ENCODE data around the gene IRS2.
A peak's percentile ranks its signal among the peaks of the same experiment; 100 is the strongest.
"Not testable (repeated sequence)": the region's sequence is repeated elsewhere in the genome, so short reads cannot be mapped to it uniquely, and the experiment has no call there.

IRS2 gene

GRCh38 chr13:109786457-109787134 is at the start of gene IRS2:
TSS of gene IRS2 (minus strand) at chr13:109786583. CDS start at chr13:109786053, 530 bp downstream.
- DNase-seq (ENCODE audit: low read depth in 2 of 2): peak; percentile 75 to 83

GRCh38 chr13:109834973-109835720 is 48.8 kb upstream of the IRS2 start:
- no peak for DNase-seq (ENCODE audit: low read depth in 2 of 2)

GRCh38 chr13:109833940-109834339 is 47.6 kb upstream of the IRS2 start:
- no peak for DNase-seq (ENCODE audit: low read depth in 2 of 2)

- no peak for DNase-seq (ENCODE audit: low read depth in 2 of 2)
Measured at GRCh38 chr13:109833071-109833470, 46.7 kb upstream of the IRS2 start.

GRCh38 chr13:109828591-109829316 is 42.4 kb upstream of the IRS2 start:
- DNase-seq (ENCODE audit: low read depth in 2 of 2): not testable (repeated sequence)

GRCh38 chr13:109823201-109823600 is 36.8 kb upstream of the IRS2 start:
- DNase-seq (ENCODE audit: low read depth in 2 of 2): not testable (repeated sequence)

- DNase-seq (ENCODE audit: low read depth in 2 of 2): no peak
Measured at GRCh38 chr13:109821103-109821502, 34.7 kb upstream of the IRS2 start.

- DNase-seq (ENCODE audit: low read depth in 2 of 2): no peak
Measured at GRCh38 chr13:109819874-109820273, 33.5 kb upstream of the IRS2 start.

- no peak for DNase-seq (ENCODE audit: low read depth in 2 of 2)
Measured at GRCh38 chr13:109818886-109819285, 32.5 kb upstream of the IRS2 start.

GRCh38 chr13:109817591-109818535 is 31.5 kb upstream of the IRS2 start:
- no peak for DNase-seq (ENCODE audit: low read depth in 2 of 2)

GRCh38 chr13:109816808-109817203 is 30.4 kb upstream of the IRS2 start:
- no peak for DNase-seq (ENCODE audit: low read depth in 2 of 2)

- no peak for DNase-seq (ENCODE audit: low read depth in 2 of 2)
Measured at GRCh38 chr13:109816112-109816807, 29.9 kb upstream of the IRS2 start.

- no peak for DNase-seq (ENCODE audit: low read depth in 2 of 2)
Measured at GRCh38 chr13:109815651-109816050, 29.3 kb upstream of the IRS2 start.

GRCh38 chr13:109813663-109814062 is 27.3 kb upstream of the IRS2 start:
- DNase-seq (ENCODE audit: low read depth in 2 of 2): no peak

- DNase-seq (ENCODE audit: low read depth in 2 of 2): no peak
Measured at GRCh38 chr13:109812382-109812781, 26.0 kb upstream of the IRS2 start.

GRCh38 chr13:109810761-109811510 is 24.6 kb upstream of the IRS2 start:
- DNase-seq (ENCODE audit: low read depth in 2 of 2): no peak

GRCh38 chr13:109809216-109809932 is 23.0 kb upstream of the IRS2 start:
- DNase-seq (ENCODE audit: low read depth in 2 of 2): no peak

GRCh38 chr13:109807345-109807744 is 21.0 kb upstream of the IRS2 start:
- no peak for DNase-seq (ENCODE audit: low read depth in 2 of 2)

GRCh38 chr13:109804654-109805053 is 18.3 kb upstream of the IRS2 start:
- no peak for DNase-seq (ENCODE audit: low read depth in 2 of 2)

Data from stimulated activated CD8-positive, alpha-beta memory T cell treated with anti-CD3 and anti-CD28 coated beads, Interleukin-2, amount 100 ng/mL, for 48 hours (primary cell).